HepG2 (cell line): ENCODE results near the gene SLC38A4. TPM values are rescaled to one million over a fixed set of nuclear protein-coding genes. Genes with fewer than 3 reads are reported as not detected.

ENCODE experiments used
- ATAC-seq: fragments of 200-7000 bp; cut with Tn5 transposase; 3 replicates; pipeline ENCODE4 v1.9.1; 2020; ENCODE audit warnings: mild to moderate bottlenecking, moderate library complexity
- BruUV-seq: library from RNA; stranded (reverse); fragments of 400-500 nt; replicated peaks from 2 replicates; lab custom pipeline; 2021; lab: Mats Ljungman, UMichigan
- CTCF ChIA-PET: fragments of 300-600 bp; formaldehyde crosslinking; extraction: SDS; loops from one replicate; lab custom pipeline; 2021; ENCODE audit warnings: low total read pairs, inconsistent platforms, low intra/inter-chr PET ratio; lab: Yijun Ruan, JAX
- POLR2A ChIA-PET: fragments of 350-600 bp; sonication (Branson Sonifier 250); formaldehyde crosslinking; loops from one replicate; lab custom pipeline; 2020; ENCODE audit warnings: antibody characterized with exemption, inconsistent platforms; lab: Yijun Ruan, JAX
- DNase-seq: peaks from one replicate; pipeline ENCODE4 v3.0.0-alpha.2; 2015; ENCODE audit warnings: low spot score
- FAIRE-seq: peaks from 3 replicates; lab custom pipeline; 2011; peaks lifted over from hg19 to GRCh38; lab: Jason Lieb, UNC
- H2AFZ ChIP-seq: one replicate; pipeline ENCODE4 v1.6.1; 2011; ENCODE audit warnings: low read length, inconsistent platforms
- H3K27ac ChIP-seq: fragments of 300-600 bp; 3 replicates; pipeline ENCODE4 v1.8.0; 2011; ENCODE audit warnings: mixed run types, mild to moderate bottlenecking, mixed read lengths, low read length, inconsistent platforms; ENCODE audit not compliant: insufficient read depth; ENCODE audit errors: extremely low read length
- H3K27me3 ChIP-seq, 2 experiments: fragments of 200-600 bp in 1 of 2; 2 replicates in 1 of 2; 3 replicates in 1 of 2; pipeline versions ENCODE4 v1.6.0 to v1.8.0; 2011; ENCODE audit warnings: low read length in 2 of 2, mild to moderate bottlenecking in 2 of 2, moderate library complexity in 2 of 2, inconsistent platforms in 1 of 2; ENCODE audit not compliant: insufficient read depth in 2 of 2, control insufficient read depth in 1 of 2
- H3K36me3 ChIP-seq, 2 experiments: fragments of 200-600 bp in 1 of 2; replicated peaks in 1 of 2; 2 replicates in 1 of 2; 3 replicates in 1 of 2; pipeline versions ENCODE4 v1.5.1 to v1.8.0; 2011; ENCODE audit warnings: low read length in 2 of 2, inconsistent platforms in 1 of 2; ENCODE audit not compliant: insufficient read depth in 2 of 2, control insufficient read depth in 1 of 2
- H3K4me1 ChIP-seq: 2 replicates; pipeline ENCODE4 v1.5.1; 2012; ENCODE audit warnings: low read length, inconsistent platforms; ENCODE audit not compliant: insufficient read depth
- H3K4me2 ChIP-seq: 2 replicates; pipeline ENCODE4 v1.6.0; 2011; ENCODE audit warnings: low read depth, low read length, inconsistent platforms
- H3K4me3 ChIP-seq, 3 experiments: fragments of 200-600 bp in 1 of 3; sonication (generic), shearing (Covaris generic) in 1 of 3; replicated peaks in 1 of 3; 2 replicates each; pipeline ENCODE4 v1.5.1; 2011 to 2016; ENCODE audit warnings: low read length in 3 of 3, inconsistent platforms in 2 of 3, low read depth in 2 of 3, mild to moderate bottlenecking in 2 of 3, control low read depth in 1 of 3, mixed read lengths in 1 of 3; ENCODE audit not compliant: insufficient read depth in 1 of 3
- H3K79me2 ChIP-seq: one replicate; pipeline ENCODE4 v1.6.1; 2011; ENCODE audit warnings: low read length, inconsistent platforms; ENCODE audit not compliant: insufficient read depth
- H3K9ac ChIP-seq: 2 replicates; pipeline ENCODE4 v1.6.0; 2011; ENCODE audit warnings: mild to moderate bottlenecking, low read depth, low read length, inconsistent platforms; ENCODE audit not compliant: insufficient read depth
- H3K9me3 ChIP-seq: 2 replicates; pipeline ENCODE4 v1.5.1; 2012; ENCODE audit warnings: mild to moderate bottlenecking, low read length
- H4K20me1 ChIP-seq: 2 replicates; pipeline ENCODE4 v1.6.0; 2011; ENCODE audit warnings: inconsistent platforms, mild to moderate bottlenecking, low read length, moderate library complexity; ENCODE audit not compliant: insufficient read depth
- AHR ChIP-seq: IDR thresholded peaks from 2 replicates; pipeline ENCODE4 v1.6.1; 2018; ENCODE audit warnings: missing genetic modification reagents, missing compliant biosample characterization
- CERS6 ChIP-seq: sonication (generic); formaldehyde crosslinking; IDR thresholded peaks from 2 replicates; pipeline ENCODE4 v1.5.0; 2020; ENCODE audit warnings: missing genetic modification reagents
- MAFF ChIP-seq: IDR thresholded peaks from 2 replicates; pipeline ENCODE4 v1.6.1; 2011; ENCODE audit warnings: low read depth, low read length, improper control_type of control experiment
- MYC ChIP-seq: sonication (generic); formaldehyde crosslinking; IDR thresholded peaks from 2 replicates; pipeline ENCODE4 v1.9.0; 2021; ENCODE audit warnings: missing genetic modification reagents, borderline replicate concordance
- PPARG ChIP-seq: conservative IDR thresholded peaks from 2 replicates; pipeline ENCODE4 v1.6.1; 2016; ENCODE audit warnings: missing biosample characterization, missing genetic modification reagents
- RAD51 ChIP-seq: fragments of 450-650 bp; IDR thresholded peaks from 2 replicates; pipeline ENCODE4 v1.6.1; 2016; ENCODE audit warnings: borderline replicate concordance
- SMC3 ChIP-seq: IDR thresholded peaks from 2 replicates; pipeline ENCODE4 v1.6.1; 2011; ENCODE audit warnings: low read length, improper control_type of control experiment
- ZNF207 ChIP-seq: fragments of 450-650 bp; IDR thresholded peaks from 2 replicates; pipeline ENCODE4 v1.6.1; 2016; ENCODE audit warnings: antibody characterized with exemption, borderline replicate concordance
- ZNF619 ChIP-seq: sonication (generic); formaldehyde crosslinking; IDR thresholded peaks from 2 replicates; pipeline ENCODE4 v1.4.0; 2020; ENCODE audit warnings: mild to moderate bottlenecking, missing genetic modification reagents
- ZNF766 ChIP-seq: sonication (generic); formaldehyde crosslinking; IDR thresholded peaks from 2 replicates; pipeline ENCODE4 v1.5.0; 2020; ENCODE audit warnings: missing genetic modification reagents, borderline replicate concordance
- WGBS: methylation state at CpG from one replicate; pipeline ENCODE4 v1.1.6; 2017; ENCODE audit warnings: low lambda C conversion rate; 5-methylcytosine and 5-hydroxymethylcytosine counted together
- in situ Hi-C: cut with HindIII; loops from 2 replicates; pipeline ENCODE4 v1.10.0; 2017; ENCODE audit warnings: low pct_unique_long_range_greater_than_20kb; ENCODE audit not compliant: extremely low pct_ligation_motif_present
- intact Hi-C: fragments of 100-400 bp; cut with micrococcal nuclease; formaldehyde crosslinking; loops from one replicate; pipeline ENCODE4 v1.10.0; 2022; ENCODE audit not compliant: unreplicated experiment
- polyA plus RNA-seq, 8 experiments: library from polyadenylated mRNA; depleted of rRNA in 3 of 8; stranded (reverse) in 7 of 8; unstranded in 1 of 8; fragments of >200 nt; fragmentation: Illumina TruSeq in 4 of 8; extraction: Trizol in 4 of 8; gene quantifications; 2 replicates each; pipeline versions ENCODE4 v1.2.1 to v1.2.3, GENCODE V29; 2011 to 2016; ENCODE audit warnings: low read depth in 4 of 8, missing spikeins in 1 of 8, mixed read lengths in 1 of 8; ENCODE audit not compliant: insufficient read depth in 1 of 8
- total RNA-seq, 5 experiments: library from RNA; depleted of rRNA; stranded (reverse); fragments of >200 nt; fragmentation: Illumina TruSeq; extraction: Trizol; gene quantifications; 2 replicates each; pipeline ENCODE4 v1.2.3, GENCODE V29; 2016; ENCODE audit warnings: low read depth in 1 of 5
- TF ChIP-seq, protein P1 (sequence below): sonication (generic); formaldehyde crosslinking; IDR thresholded peaks from 2 replicates; pipeline ENCODE4 v1.4.0; 2020; ENCODE audit warnings: mild to moderate bottlenecking, missing genetic modification reagents
- TF ChIP-seq, protein P2 (sequence below): sonication (generic); formaldehyde crosslinking; IDR thresholded peaks from 2 replicates; pipeline ENCODE4 v1.5.0; 2020; ENCODE audit warnings: mild to moderate bottlenecking, missing genetic modification reagents
- TF ChIP-seq, protein P3 (sequence below): sonication (generic); formaldehyde crosslinking; IDR thresholded peaks from 2 replicates; pipeline ENCODE4 v1.5.0; 2020; ENCODE audit warnings: mild to moderate bottlenecking, missing genetic modification reagents, borderline replicate concordance

Gene SLC38A4
- total and polyA plus RNA-seq, 2 of the 13 experiments (the other 11 are each of a cell fraction or from before 2014, with no cell fraction given): 3.5 to 5.2 TPM

DNA sequence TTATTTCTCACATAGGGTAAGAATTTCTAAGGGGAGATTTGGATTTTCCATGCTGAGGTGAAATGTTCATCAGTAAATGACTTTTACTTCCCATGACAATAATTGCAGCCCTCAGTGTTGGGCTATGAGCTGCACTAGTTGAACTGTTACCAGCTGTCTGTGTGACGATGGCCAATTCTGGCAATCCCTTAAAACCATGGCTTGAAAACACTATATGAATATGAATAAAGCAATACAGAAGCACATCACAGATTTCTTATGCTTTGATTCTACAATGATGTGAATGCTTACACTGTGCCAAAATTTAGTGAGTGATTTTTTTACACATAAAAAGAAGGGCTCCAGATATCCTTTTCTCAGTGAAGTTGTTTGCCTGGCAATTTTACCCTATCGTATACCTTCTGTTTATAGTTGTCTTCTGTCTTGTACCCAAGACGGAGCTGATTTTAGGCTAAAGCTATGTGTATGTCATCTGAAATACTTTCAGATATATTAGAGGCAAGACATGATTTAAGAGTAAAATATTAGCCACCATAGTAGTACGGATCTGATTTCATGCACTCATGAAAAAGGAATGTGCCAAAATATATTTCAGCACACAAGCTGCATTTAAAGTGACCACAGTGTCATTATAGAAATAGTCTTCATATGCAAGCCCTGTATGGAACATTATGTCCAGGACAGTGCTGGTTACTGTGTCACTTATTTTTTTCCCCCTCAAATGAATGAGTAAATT, 52.0 kb downstream of the SLC38A4 start:
- ATAC-seq: no peak
- no peaks in the 10 kb centered on the region for H3K79me2 ChIP-seq
- intact Hi-C loops: loop anchor here (10.0 kb wide), 1 partner anchor 51 kb away; the partner anchor contains the start of gene SLC38A4

More for the DNA sequence above, 52.0 kb downstream of the SLC38A4 start:
- Histone ChIP-seq H2AFZ (no peak overlapping the region), H3K36me3 (no peaks in the 10 kb centered on the region), H3K4me3 (no peak overlapping the region), H3K27ac (no peak overlapping the region), H3K4me2 (no peak overlapping the region), H4K20me1 (no peaks in the 10 kb centered on the region), H3K9ac (no peak overlapping the region), H3K4me1 (peaks cover 85% of the 10 kb centered on the region), H3K27me3 (no peaks in the 10 kb centered on the region), H3K9me3 (no peaks in the 10 kb centered on the region)
- no TSS peak for BruUV-seq
- in situ Hi-C loops: loop anchor here (10.0 kb wide), 1 partner anchor 161 kb away; no protein-coding TSS in a partner anchor
- no peak for FAIRE-seq
- 97% methylated on average over 4 of the region's 4 CpGs for WGBS
- TF ChIP-seq AHR (CRISPR knock-in tag): no peak
- TF ChIP-seq ZNF766 (CRISPR knock-in tag): no peak
- no peak for TF ChIP-seq PPARG (CRISPR knock-in tag)
- TF ChIP-seq MYC (CRISPR knock-in tag): no peak
- no peak for TF ChIP-seq ZNF207
- TF ChIP-seq, protein P1, sequence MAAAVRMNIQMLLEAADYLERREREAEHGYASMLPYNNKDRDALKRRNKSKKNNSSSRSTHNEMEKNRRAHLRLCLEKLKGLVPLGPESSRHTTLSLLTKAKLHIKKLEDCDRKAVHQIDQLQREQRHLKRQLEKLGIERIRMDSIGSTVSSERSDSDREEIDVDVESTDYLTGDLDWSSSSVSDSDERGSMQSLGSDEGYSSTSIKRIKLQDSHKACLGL: no peak
- TF ChIP-seq, protein P2, sequence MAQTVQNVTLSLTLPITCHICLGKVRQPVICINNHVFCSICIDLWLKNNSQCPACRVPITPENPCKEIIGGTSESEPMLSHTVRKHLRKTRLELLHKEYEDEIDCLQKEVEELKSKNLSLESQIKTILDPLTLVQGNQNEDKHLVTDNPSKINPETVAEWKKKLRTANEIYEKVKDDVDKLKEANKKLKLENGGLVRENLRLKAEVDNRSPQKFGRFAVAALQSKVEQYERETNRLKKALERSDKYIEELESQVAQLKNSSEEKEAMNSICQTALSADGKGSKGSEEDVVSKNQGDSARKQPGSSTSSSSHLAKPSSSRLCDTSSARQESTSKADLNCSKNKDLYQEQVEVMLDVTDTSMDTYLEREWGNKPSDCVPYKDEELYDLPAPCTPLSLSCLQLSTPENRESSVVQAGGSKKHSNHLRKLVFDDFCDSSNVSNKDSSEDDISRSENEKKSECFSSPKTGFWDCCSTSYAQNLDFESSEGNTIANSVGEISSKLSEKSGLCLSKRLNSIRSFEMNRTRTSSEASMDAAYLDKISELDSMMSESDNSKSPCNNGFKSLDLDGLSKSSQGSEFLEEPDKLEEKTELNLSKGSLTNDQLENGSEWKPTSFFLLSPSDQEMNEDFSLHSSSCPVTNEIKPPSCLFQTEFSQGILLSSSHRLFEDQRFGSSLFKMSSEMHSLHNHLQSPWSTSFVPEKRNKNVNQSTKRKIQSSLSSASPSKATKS (CRISPR knock-in tag): no peak
- no peak for TF ChIP-seq CERS6 (CRISPR knock-in tag)
- no peak for TF ChIP-seq MAFF
- TF ChIP-seq, protein P3, sequence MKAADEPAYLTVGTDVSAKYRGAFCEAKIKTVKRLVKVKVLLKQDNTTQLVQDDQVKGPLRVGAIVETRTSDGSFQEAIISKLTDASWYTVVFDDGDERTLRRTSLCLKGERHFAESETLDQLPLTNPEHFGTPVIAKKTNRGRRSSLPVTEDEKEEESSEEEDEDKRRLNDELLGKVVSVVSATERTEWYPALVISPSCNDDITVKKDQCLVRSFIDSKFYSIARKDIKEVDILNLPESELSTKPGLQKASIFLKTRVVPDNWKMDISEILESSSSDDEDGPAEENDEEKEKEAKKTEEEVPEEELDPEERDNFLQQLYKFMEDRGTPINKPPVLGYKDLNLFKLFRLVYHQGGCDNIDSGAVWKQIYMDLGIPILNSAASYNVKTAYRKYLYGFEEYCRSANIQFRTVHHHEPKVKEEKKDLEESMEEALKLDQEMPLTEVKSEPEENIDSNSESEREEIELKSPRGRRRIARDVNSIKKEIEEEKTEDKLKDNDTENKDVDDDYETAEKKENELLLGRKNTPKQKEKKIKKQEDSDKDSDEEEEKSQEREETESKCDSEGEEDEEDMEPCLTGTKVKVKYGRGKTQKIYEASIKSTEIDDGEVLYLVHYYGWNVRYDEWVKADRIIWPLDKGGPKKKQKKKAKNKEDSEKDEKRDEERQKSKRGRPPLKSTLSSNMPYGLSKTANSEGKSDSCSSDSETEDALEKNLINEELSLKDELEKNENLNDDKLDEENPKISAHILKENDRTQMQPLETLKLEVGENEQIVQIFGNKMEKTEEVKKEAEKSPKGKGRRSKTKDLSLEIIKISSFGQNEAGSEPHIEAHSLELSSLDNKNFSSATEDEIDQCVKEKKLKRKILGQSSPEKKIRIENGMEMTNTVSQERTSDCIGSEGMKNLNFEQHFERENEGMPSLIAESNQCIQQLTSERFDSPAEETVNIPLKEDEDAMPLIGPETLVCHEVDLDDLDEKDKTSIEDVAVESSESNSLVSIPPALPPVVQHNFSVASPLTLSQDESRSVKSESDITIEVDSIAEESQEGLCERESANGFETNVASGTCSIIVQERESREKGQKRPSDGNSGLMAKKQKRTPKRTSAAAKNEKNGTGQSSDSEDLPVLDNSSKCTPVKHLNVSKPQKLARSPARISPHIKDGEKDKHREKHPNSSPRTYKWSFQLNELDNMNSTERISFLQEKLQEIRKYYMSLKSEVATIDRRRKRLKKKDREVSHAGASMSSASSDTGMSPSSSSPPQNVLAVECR: no peak
- no peak for TF ChIP-seq SMC3
- TF ChIP-seq ZNF619 (CRISPR knock-in tag): no peak
- TF ChIP-seq RAD51: no peak
- no peak for DNase-seq
- POLR2A ChIA-PET: no interaction called here
- CTCF ChIA-PET: no interaction called here
